HG02678 (cell line): Measurements from ENCODE around the gene GLYATL1.

Experiments used
- ATAC-seq: cut with Tn5 transposase; IDR thresholded peaks from one replicate; pipeline ENCODE4 v1.9.1; 2021; ENCODE audit warnings: mild to moderate bottlenecking, moderate library complexity; ENCODE audit not compliant: unreplicated experiment

GLYATL1 gene, protein sequence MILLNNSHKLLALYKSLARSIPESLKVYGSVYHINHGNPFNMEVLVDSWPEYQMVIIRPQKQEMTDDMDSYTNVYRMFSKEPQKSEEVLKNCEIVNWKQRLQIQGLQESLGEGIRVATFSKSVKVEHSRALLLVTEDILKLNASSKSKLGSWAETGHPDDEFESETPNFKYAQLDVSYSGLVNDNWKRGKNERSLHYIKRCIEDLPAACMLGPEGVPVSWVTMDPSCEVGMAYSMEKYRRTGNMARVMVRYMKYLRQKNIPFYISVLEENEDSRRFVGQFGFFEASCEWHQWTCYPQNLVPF

DNA sequence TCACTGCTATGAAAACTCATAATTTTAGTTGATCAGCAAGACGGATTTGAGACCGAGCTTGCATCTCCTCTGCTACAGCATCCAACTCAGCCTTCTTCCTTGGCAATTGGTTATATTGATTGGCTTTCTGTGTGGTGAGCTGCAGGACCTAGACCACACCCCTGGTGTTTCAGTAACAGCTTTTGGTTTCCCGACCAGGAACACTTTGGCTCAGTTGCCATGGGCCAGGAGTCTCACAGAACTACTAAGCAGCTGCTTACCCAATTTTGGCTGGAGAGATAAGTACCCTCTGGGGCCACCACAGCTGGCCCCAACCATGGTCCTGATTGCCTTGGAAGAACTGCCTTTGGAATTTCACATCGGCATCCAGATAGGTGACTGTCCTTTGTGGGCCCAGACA is at the start of gene GLYATL1:
Gene GLYATL1 (plus strand): TSS at position 212 of the 400 bp plus-strand sequence. CDS start 7,600 bp downstream, outside the sequence.
- ATAC-seq: no peak

DNA sequence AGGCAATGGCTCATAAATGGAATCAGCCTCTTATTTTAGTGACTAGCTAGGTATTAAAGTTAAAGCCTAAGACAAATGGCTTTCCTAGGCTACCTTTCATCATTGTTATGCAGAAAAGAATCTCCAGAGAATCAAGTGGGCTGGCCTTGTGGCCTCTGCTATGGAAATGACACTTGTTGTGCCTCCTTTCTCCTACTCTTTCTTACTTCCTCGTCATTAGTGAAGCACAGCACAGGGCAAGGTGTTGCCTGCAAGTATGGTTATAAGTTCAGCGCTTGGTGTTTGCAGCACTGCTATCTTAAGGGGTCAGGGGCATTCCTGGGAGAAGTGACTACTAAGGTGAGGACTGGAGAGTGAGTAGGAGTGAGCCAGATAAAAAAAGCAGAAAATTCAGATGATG is 45.4 kb upstream of the GLYATL1 start:
- ATAC-seq: no peak

DNA sequence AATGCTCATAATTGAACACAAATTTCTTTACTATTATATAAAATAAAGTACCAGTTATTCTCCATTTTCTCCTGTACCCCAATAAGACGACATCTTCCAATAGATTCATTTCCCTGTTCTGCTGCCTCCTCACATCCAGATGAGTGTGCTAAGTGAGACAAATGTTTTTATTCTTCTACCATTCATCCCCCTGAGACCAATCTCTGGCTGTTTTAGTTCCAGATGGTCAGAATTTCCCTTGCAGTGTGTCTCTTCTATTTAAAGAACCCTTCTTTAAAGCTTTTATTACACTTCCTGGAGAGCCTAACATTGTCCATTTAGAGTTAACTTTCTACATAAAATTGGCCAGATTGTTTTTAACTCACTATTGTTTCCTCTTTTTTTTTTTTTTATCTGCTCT is 41.2 kb upstream of the GLYATL1 start:
- no peak for ATAC-seq

DNA sequence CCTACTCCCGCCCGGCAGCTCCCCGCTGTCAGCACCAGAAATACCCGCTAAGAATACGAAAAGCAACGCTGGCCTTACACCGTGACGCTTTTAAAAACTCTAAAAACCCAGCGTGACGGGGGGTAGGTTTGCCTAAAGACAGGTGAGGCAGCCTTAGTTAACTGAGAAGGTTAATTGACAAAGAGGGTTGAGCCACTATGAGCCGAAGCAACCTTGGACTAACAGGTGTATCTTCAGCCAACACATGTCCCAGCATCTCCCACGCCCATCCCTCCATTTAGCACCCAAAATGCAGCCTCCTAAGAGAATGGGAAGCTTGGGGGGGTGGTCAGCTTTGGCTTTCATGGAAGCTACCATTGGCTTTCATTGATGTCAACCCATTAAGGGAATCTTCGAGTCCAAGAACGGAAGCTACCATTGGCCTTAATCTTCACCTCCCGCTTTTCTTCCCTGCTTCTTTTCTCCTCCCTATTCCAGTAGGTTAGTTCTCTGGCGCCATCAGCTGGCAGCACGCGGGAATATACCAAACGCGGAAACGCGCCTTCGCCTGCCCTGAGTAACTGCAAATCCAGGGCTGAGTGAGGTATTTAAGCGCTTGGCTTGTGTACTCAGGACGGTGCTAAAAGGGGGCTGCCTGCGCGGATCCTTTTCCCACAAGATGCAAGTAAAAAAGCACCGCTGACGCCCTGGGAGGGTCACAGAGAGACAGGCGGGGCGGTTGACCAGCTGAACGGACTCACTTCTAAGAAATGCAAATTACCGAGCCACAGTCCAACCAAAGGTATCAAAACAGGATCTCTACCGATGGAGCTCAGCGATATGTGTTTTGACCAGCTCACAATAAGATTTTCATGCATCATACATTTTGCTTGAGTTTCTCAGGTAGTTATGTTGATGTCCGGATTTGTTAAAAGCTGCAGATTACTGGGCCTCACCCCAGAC is 38.5 kb upstream of the GLYATL1 start:
- no peak for ATAC-seq

DNA sequence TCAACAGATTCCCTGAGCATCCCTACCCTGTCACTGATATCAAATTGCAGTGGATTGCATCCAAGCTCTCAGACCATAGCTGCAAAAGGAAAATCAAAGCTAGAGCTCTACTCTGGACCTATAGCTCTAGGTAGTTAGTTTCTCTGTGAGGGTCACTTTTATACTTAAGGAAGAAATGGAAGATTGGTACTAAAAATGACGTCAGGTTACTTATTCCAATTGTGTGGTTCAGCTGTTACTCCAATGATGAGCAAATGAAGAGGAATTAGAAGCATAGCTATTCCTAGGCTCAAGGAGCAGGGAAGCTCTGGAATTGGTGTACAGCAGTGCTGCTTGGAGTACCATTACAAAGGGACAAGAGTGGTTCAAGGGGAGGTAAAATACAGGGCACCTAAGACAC is 36.4 kb upstream of the GLYATL1 start:
- no peak for ATAC-seq

DNA sequence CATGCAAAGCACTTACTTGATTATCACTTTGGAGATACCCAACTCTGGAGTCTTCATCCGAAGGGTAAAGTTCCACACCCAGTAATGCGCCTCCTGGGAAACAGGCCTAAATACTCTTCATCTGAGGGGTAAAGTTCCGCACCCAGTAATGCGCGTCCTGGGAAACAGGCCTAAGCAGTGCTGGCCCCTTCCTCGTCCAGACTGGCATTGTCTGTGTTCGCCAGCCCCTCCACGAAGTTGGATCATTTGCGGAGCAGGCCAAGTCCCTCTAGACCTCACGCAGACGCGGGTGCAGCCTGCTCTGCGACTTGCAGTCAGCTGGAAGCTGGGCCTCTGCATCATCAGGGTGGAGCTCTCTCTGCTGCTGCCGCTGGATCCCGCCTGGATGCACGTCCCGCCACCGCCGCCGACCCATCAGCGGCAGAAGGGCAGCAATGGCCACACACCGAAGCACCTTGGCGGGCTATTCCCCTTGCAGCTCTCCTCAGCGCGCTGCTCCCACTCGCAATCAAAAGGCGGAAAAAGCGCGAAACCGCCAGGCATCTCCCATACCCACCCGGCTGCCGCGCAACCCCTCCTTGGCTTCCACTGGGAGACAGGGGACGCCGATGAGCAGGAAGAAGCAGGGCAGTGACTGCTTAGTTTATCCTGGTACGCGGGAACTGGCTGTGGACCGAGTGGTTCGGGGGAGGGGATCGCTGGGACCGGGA is 34.1 kb upstream of the GLYATL1 start:
- ATAC-seq: no peak

DNA sequence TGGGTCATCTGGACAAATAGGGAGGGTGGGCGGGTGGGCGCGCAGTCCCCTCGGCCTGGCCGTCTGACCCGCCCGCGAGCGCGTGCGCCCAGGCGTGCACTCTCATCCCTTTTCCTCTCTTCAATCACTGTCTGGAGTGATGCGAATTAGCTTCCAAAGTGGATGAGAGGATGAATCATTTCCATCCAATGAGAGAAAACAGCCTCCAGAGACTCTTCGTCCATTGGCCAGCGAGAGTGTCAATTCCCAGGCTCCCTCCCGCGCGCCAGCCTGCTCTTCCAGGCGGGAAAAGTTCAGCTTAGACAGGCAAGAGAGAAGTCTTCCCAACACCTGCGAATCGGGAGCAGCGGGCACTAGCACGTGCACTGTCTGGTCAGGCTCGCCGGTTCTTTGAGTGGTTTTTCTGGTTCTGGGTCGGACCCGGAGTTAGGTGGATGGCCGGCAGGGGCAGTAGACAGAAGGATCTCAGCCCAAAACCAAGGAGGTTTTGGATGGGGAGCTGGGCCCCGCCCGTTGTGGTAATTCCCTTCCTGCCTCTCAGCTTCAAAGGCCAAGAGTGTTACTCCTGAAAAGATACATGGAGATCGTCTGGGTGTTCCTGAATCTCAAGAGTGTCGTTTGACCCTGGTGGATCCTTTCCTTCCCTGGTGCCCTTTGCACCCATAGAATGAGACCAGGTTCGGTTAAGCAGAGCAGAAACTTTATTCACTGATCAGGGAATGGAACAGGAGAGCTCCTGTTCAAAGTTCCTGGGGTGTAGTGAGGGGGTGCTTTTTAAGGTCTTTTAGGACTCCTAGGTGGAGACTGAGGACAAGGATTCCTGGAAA is 33.4 kb upstream of the GLYATL1 start:
- no peak for ATAC-seq

DNA sequence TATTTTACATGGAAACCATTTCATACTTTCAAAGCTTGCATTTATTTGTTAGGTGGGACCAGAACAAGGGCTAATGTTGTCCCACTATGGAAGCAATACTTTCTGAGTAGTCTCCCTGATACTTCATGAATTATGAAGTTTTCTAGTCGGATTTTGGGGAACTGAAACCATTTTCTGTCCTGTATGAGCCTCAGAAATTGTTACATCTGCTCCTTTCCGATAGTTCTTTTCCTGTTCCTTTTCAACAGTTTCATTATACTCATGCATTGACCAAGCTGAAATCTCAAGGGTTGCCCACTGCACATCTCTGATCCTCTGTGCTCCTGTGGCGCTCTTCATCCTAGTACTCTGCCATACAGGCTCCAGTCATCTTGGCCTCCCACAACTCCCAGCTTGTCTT is 31.5 kb upstream of the GLYATL1 start:
- ATAC-seq: no peak

DNA sequence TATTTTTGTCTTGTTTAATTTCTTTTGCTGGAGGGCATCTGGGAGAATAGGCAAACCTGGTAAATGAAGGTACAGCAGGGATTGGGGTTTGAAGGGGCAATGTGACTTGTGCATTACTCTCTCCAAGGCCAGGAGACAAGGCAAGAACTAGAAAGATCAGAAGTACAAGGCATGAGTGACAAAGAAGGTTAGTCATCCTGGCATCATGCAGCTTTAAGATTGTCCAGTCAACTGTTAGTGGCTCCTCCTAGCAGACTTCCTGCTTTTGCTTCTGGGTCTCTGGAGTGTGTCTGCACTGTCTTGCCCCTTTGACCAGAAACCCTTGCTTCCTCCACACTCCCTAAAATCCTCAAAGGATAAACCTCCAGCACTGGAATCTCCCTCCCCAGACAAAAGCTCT is 27.2 kb upstream of the GLYATL1 start:
- no peak for ATAC-seq

DNA sequence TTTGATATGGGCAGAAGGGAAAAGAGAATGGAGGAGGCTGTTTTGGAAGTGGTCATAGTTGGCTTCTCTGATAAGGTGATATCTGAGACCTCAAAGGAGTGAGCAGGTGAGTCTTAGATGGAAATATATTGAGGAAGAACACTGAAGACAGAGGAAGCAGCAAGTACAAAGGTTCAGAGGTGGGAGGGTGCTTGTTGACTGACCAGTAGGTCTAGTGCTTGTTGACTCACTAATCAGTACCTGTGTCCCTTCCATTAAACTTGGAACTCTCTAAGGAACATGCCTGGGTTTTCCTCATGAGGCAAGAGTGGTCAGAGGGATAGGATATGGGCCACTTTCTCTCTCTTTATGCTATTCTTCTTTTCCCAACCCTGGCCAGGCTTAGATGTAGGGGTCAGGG is 25.6 kb upstream of the GLYATL1 start:
- no peak for ATAC-seq

DNA sequence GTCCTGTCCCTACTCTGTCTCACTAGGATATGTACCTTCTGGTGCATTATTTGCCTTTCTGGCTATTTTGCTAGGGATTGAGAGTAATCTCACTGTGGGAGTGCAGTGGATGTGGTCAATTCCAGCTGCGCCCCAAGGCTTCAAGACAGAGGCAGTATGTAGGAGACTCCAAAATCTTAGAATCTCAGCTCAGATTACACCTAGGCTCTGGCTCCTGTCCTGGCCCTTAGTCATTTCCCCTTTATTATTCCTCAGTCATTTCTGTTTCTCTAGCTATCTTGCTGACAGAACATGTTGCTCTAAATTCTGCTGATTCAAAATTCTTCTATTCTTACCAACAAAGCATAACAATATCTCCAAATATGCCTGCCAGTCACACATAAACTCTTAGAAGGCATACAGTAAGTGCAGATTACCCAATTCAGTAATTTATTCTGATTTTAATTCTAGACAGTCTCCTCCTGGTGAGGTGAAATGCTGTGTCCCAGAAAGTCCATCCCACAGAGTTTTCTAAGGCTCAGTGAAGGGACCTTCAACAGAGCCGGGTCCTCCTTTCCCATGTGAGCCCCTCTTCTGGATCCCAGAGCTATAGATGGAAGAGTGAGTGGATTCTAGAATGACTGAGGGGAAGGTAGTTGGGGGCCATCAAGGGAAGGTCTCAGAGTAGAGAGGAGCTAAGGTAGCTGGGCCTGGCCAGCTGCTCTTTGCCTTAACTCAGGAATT is 24.3 kb upstream of the GLYATL1 start:
- ATAC-seq: no peak

DNA sequence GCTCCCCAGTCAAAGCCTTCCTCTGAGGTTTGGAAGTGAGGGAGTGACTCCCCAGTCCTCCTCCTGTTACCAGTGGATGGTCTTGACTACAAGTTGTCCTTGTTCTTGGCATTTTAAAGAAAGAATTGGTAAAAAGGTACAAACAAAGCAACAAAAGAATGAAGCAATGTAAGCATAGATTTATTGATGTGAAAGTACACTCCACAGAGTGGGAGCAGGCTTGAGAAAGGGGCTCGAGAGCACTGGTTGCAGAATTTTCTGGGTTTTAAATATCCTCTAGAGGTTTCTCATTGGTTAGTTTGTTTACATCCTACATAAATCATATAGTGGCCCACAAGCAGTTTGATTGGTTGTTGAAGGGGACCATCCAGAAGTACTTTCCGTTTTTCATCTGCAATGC is 22.7 kb upstream of the GLYATL1 start:
- ATAC-seq: no peak

DNA sequence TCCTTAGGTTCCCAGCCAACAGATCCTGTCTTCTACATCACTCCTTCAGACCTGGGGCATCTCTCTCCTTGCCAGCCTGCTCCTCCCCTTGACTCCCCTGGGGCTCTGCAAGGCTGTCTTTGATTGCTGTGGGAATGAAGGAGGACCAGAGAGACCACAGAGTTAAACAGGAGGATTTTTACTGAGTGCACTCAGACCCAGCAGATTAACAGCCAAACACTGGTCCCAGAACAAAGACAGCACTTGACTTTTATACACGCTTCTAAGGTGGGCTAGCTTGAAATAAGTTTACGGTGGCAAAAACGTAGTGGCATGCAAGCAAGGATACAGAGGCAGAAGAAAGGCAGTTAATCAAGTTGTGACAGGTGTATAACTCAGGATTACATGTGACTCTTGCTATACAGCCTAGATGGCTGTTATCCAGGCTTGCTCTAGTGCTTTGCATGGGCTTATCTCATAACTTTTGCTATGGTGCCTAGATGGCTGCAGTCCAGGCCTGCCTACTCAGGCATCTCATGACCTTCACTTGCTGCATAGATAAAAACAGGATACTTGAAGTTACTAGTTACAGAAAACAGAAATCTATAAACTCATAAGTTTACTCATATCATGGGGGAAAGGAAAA is 22.0 kb upstream of the GLYATL1 start:
- no peak for ATAC-seq

DNA sequence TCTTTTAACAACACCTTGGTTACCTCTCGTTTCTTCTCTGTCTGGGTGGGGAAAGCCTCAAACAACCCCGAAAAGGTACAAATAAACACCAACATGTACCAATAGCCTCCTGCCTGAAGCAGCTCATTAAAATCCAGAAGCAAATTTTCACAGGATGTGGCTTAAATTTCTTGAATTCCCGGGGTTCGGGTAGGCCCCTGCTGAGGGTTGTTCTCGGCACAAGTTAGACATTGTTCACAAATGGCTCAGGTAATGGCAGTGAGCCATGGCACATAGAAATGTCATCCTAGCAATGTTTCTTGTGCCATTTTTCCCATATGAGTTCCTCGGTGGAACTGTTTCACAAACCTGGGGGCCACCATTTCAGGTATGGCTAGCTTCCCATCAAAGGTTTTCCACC is 19.7 kb upstream of the GLYATL1 start:
- no peak for ATAC-seq

DNA sequence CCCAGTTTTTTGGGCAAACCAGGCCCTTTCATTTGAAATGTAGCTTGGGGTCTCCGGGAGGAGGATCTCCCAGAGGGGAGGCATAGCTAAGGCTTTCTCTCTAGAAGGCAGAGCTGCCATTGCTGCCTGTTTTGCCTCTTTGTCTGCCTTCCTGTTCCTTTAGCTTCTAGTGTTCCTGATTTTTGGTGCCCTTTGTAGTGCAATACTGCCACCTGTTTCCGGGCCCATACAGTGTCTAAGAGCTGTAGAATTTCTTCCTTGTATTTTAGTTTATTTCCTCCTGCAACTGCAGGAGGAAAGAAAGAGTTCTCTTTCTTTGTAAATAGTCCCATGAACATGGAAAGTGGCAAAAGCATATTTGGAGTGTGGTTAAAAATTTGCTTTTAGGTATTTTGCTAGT is 19.3 kb upstream of the GLYATL1 start:
- ATAC-seq: no peak

DNA sequence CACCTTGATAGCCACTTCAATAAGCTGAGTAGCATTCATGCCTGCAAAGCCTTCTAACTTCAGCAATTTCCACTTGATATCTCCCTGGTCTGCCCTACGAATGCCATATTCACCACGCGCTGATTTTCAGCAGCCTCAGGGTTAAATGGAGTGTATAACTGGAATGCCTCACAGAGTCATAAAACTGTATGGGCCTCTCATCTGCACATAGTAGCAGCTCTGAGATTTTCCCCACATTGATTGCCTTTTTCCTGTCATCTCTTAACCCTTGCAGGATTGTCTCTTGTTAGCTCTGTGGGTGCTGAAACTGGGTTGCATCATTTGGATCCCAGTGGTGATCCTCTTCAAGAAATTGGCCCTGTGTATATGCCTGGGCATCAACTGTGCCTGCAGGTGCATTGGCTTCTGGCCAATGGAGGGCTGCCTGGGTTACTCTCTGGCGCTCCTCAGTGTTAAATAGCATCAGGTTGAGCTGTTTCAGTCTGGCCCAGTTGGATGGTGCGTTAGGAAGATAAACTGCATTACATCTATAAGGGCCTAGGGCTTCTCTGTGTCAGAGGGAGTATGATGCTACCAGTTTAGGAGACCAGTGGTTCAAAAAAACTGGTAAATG is 17.4 kb upstream of the GLYATL1 start:
- no peak for ATAC-seq

DNA sequence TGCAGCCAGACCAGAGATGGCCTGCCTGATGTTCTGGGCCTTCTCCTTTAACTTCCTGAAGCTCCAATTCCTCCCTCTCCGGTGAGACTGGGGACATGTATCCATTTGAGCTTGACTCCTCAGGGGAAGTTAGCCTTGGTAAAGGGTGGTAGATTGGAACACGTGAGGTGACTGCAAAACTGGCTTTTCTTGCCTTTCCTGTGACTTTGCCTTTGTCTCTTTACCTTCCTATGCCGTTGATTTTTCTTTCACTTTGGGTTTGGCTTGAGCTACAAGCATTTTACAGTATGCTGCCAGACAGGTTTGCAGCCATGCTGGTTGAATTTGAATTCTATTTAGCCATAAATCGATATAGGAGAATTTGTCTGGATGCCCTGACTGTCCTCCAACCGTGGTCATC is 16.8 kb upstream of the GLYATL1 start:
- ATAC-seq: no peak

DNA sequence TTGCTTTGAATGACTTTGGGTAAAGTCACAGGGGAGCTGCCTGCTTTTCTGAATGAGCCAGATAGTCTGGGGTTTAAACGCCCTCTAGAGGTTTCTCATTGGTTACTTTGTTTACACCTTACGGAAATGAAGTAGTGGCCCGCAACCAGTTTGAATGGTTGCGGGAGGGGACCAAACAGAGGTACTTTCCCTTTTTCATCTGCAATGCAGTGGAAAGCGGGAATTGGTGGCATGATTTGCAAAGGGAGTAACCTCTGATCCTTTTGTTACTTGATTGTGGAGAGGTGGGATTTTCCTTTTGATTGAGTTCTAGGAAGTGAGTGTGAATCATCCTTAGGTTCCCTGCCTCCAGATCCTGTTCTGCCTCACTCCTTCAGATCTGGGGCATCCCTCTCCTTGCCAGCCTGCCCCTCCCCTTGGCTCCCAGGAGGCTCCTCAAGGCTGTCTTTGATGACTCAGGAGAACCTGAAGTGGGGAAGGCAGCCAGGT is 15.9 kb upstream of the GLYATL1 start:
- peak; percentile 91 for ATAC-seq

DNA sequence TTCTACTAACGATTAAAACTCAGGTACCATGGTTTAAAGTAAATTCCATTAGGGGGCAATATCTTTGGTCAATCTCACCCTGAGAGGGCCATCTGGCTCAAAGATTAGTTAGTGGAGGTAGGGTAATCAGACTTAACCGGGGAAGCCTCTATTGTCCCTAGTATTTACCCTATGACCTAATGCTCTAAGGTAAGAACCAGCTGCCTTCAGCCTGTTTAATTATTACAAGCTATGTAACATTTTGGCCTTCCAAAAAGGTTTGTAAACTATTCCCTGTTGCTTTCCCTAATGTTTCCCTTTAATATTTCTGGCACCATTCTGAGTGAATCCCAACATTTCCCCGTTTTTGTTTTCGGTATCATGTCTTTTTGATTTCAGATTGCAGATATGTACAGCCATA is 15.1 kb upstream of the GLYATL1 start:
- ATAC-seq: no peak
